GM12801 (cell line): ENCODE data around the gene MAP1LC3B2.

ENCODE experiments used
- CTCF ChIP-seq: IDR thresholded peaks from one replicate; pipeline ENCODE4 v1.5.1; 2011; ENCODE audit warnings: control low read depth; ENCODE audit not compliant: insufficient read length; ENCODE audit errors: extremely low read depth

Gene MAP1LC3B2

GRCh38 chr12:116551952-116552772, 7.0 kb upstream of the MAP1LC3B2 start:
- TF ChIP-seq CTCF: no peak

DNA sequence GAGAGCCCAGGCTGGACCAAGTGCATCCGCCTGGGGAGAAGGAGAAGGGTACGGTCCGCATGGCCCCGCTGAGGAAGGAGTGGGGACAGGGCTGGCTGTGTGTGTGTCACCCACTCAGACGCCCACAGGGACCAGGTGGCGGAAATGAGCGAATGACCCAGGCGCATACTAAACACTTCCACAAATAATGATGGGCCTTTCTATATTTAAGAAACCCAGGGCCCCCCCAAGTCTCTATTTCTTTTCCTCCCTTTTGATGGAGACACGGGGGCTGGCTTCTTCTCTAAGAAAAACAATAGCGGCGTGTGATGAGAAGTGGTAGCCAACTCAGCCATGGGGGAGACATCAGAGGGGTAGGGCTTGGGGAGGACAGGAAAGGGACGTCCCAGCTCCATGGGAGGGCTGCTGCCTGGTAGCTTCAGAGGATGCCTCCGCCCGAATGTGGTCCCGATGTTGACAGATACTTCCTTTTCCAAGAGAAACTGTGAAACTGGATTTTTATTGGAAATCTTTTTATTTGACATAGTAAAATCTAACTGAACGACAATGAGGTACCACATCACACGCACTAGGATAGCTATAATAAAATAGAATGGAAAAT, 6.3 kb upstream of the MAP1LC3B2 start:
- TF ChIP-seq CTCF: no peak

GRCh38 chr12:116556356-116556952, 2.7 kb upstream of the MAP1LC3B2 start:
- no peak for TF ChIP-seq CTCF

DNA sequence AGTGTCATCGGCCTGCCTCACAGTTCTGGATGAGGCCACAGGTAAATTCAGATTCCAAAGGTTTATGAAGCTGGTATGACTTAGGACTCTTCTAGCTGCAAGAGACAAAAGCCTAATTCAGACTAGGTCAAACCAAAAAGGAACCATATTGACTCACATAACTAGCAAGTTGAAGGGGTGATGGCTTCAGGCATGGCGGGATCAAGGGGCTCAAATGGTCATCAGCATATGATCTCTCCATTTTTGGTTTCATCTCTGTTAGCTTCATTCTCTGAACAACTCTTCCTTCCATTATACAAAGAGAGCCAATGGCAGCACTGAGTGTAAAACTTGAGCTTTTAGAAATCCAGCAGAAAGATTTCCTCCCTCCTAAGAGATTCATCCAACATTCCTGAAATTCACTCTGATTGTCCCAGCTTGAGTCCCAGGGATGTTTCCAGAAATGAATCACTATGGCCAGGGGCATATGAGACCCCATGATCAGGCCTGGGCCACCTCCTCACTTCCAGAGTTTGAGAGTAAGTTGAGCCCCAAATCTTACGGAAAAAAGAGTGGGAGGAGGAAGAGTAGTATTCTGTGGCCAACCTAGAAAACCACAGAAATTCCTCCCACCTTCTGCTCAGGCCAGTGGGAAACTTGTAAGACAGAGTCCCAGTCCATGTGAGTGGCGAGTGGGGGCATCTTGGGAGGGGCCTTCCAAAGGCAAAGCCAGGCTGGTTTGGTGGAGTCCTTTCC, 2.0 kb upstream of the MAP1LC3B2 start:
- no peak for TF ChIP-seq CTCF

GRCh38 chr12:116558280-116559161, 660 bp upstream of the MAP1LC3B2 start:
- no peak for TF ChIP-seq CTCF

GRCh38 chr12:116561181-116561821, 2.1 kb downstream of the MAP1LC3B2 start:
- TF ChIP-seq CTCF: no peak
